HG03521 (cell line): ENCODE results near the gene GNB3.

Experiments used
- ATAC-seq: cut with Tn5 transposase; IDR thresholded peaks from one replicate; pipeline ENCODE4 v1.9.1; 2021; ENCODE audit warnings: mild to moderate bottlenecking, moderate library complexity; ENCODE audit not compliant: unreplicated experiment

The GNB3 gene

GRCh38 chr12:6836851-6837250 is 3.9 kb upstream of the GNB3 start:
- no peak for ATAC-seq

GRCh38 chr12:6837370-6838060 is 3.2 kb upstream of the GNB3 start:
- no peak for ATAC-seq

- no peak for ATAC-seq
Observed at GRCh38 chr12:6838854-6839253, 1.9 kb upstream of the GNB3 start.

- peak; percentile 75 for ATAC-seq
Observed at GRCh38 chr12:6839482-6840201, 1.1 kb upstream of the GNB3 start.

GRCh38 chr12:6840330-6840729 is 395 bp upstream of the GNB3 start:
- no peak for ATAC-seq

- ATAC-seq = no peak
Observed at GRCh38 chr12:6842075-6842474, 1.4 kb downstream of the GNB3 start.

GRCh38 chr12:6843118-6843902 is 2.6 kb downstream of the GNB3 start:
- no peak for ATAC-seq

GRCh38 chr12:6845395-6845794 is 4.7 kb downstream of the GNB3 start:
- ATAC-seq = no peak

GRCh38 chr12:6846316-6846869 is 5.7 kb downstream of the GNB3 start:
- ATAC-seq = no peak

GRCh38 chr12:6847676-6848075 is 7.0 kb downstream of the GNB3 start:
- no peak for ATAC-seq

GRCh38 chr12:6849427-6849826 is 8.7 kb downstream of the GNB3 start:
- ATAC-seq = no peak

- ATAC-seq = no peak
Observed at GRCh38 chr12:6849976-6850560, 9.3 kb downstream of the GNB3 start.

- ATAC-seq = no peak
Observed at GRCh38 chr12:6850796-6851152, 10.0 kb downstream of the GNB3 start.

GRCh38 chr12:6851153-6851920 is 10.6 kb downstream of the GNB3 start, which contains the start of gene CDCA3:
Gene CDCA3, minus strand, starts transcription at chr12:6851286. Its CDS starts 334 bp downstream, at chr12:6850952.
- ATAC-seq = peak; percentile 47

GRCh38 chr12:6851921-6852650 is 11.4 kb downstream of the GNB3 start, which contains the start of gene USP5:
Gene USP5, plus strand, starts transcription at chr12:6852150. Its CDS starts 30 bp downstream, at chr12:6852180.
- peak; percentile 69 for ATAC-seq

GRCh38 chr12:6852651-6853354 is 12.1 kb downstream of the GNB3 start:
- ATAC-seq = no peak

GRCh38 chr12:6853626-6854025 is 12.9 kb downstream of the GNB3 start:
- ATAC-seq = no peak

- no peak for ATAC-seq
Observed at GRCh38 chr12:6854036-6854435, 13.3 kb downstream of the GNB3 start.

GRCh38 chr12:6855322-6855721 is 14.6 kb downstream of the GNB3 start:
- no peak for ATAC-seq
